CD4-positive, alpha-beta T cell treated with Interferon alpha-2 for 1 hour (primary cell): ENCODE measurements around the gene CPAMD8.

Experiments used
- DNase-seq, 2 donors: peaks; one replicate each; pipeline ENCODE4 v3.0.0-alpha.2; 2020 to 2022

The CPAMD8 gene

DNA sequence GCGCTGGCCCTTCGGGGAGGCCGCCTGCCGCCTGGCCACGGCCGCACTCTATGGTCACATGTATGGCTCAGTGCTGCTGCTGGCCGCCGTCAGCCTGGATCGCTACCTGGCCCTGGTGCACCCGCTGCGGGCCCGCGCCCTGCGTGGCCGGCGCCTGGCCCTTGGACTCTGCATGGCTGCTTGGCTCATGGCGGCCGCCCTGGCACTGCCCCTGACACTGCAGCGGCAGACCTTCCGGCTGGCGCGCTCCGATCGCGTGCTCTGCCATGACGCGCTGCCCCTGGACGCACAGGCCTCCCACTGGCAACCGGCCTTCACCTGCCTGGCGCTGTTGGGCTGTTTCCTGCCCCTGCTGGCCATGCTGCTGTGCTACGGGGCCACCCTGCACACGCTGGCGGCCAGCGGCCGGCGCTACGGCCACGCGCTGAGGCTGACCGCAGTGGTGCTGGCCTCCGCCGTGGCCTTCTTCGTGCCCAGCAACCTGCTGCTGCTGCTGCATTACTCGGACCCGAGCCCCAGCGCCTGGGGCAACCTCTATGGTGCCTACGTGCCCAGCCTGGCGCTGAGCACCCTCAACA is 136.6 kb downstream of the CPAMD8 start:
- DNase-seq = no peak

GRCh38 chr19:16889366-16889882 is 137.2 kb downstream of the CPAMD8 start:
- DNase-seq = no peak

DNA sequence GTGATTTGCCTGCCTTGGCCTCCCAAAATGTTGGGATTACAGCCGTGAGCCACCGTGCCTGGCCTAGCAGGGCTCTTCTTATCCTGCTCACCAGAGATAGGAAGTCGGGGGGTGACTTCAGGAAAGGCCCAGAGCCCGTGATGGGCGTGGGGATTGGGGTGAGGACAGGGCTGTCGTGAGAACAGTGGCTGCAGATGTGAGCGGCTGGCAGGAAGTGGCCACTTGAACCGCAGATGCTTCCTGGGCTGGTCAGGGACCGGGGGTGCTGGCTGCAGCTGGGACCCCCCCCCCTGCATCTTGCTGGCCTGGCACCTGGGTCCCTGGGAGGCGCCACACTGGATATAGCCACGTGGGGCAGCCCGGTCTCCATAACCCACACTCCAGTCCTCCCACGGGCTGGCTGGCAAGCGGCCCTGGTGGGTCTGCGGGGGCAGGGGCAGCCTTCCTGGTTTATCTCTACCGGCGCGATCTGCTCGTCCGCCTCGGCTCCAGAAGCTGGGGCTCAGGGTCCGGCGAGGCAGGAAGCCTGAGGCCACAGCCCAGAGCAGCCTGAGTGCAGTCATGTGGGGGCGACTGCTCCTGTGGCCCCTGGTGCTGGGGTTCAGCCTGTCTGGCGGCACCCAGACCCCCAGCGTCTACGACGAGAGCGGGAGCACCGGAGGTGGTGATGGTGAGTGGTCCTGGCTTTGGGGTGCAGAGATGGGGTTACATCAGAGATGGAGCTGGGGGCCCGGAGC is 137.8 kb downstream of the CPAMD8 start, which contains the start of gene F2RL3:
Gene F2RL3 (plus strand): TSS at position 371 of the 737 bp plus-strand sequence. CDS start 191 bp downstream, at position 562.
- DNase-seq = no peak

GRCh38 chr19:16887353-16888265 is 139.0 kb downstream of the CPAMD8 start:
- DNase-seq = no peak

DNA sequence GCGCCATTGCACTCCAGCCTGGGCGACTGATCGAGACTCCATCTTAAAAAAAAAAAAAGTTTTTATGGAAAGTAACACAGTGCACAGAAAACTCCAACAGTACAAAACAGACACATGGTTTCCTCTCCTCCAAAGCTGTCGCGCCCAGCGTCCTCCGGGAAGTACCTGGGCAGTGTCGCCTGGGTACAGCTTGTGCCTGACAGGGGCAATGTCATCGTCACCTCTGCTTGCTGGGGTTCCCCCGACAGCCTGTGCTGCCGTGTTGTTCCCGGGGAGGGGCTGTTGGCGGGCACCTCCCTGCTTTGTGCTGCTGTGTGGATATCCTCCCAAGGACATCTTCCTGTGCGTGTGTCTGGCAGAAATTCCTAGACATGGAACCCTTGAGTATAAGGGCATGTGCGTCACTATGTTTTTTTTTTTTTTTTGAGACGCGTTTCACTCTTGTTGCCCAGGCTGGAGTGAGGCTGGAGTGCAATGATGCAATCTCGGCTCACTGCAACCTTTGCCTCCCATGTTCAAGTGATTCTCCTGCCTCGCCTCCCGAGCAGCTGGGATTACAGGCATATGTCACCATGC is 140.2 kb downstream of the CPAMD8 start:
- no peak for DNase-seq

DNA sequence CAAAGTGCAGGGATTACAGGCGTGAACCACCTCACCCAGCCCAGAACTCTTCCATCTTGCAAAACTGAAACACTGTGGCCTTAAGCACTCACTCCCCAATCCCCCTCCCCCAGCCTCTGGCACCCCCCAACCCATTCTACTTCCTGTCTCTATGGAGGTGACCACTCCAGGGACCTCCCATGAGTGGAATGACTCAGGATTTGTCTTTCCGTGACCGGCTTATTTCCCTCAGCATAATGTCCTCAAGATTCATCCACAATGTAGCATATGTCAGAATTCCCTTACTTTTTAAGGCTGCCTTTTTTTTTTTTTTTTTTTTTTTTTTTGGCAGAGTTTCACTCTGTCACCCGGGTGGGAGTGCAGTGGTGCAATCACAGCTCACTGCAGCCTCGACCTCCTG is 141.4 kb downstream of the CPAMD8 start:
- no peak for DNase-seq

- no peak for DNase-seq
Measured at GRCh38 chr19:16883522-16883921, 143.1 kb downstream of the CPAMD8 start.

DNA sequence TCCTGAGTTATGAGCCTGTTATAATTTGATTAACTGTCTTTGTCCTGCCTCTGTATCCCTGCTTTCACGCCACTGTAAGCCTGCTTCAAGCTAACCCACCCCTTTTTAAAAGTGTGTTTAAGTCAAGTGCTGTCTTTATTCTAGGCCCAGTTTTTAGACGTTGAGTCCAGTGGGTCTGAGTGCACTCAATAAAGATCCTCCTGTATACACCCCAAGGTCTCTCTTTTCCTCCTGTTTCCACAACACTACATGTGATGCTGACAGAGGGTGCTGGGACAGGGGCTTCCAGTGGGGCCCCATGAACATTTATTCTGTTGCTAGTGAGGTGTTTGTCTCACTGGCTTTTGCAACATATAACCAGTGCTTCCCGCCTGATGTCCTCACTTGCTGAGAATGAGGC is 144.5 kb downstream of the CPAMD8 start:
- DNase-seq = no peak

DNA sequence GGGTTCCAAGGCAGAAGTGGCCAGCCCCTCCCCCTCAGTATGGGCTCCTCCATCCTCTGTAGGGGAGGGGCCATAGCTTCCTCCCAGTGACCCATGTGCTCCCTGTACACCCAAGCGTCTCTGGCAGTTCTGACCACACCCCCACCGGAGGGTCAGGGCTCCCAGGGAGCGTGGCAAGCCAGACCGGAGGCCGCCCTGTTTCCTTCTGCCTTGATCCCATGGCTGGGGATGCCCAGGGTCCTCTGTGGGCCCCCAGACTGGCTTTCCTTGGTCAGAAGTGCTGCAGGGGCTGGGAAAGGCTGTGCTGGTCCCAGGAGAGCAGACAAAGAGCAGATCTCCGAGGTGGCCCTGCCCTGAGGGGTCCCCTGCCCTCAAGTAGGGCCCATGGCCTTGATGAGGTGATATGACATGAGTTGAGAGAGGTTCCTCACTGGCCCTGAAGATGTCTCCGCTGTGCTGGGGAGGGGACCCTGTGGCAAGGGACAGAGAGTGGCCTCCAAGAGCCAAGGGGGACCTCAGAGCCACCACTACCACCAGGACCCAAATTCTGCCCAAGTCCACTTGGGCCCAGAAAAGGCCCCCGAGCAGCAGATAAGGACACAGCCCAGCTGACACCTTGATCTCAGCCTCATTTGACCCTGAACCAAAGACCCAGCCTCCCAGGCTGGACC is 145.6 kb downstream of the CPAMD8 start:
- DNase-seq = no peak

DNA sequence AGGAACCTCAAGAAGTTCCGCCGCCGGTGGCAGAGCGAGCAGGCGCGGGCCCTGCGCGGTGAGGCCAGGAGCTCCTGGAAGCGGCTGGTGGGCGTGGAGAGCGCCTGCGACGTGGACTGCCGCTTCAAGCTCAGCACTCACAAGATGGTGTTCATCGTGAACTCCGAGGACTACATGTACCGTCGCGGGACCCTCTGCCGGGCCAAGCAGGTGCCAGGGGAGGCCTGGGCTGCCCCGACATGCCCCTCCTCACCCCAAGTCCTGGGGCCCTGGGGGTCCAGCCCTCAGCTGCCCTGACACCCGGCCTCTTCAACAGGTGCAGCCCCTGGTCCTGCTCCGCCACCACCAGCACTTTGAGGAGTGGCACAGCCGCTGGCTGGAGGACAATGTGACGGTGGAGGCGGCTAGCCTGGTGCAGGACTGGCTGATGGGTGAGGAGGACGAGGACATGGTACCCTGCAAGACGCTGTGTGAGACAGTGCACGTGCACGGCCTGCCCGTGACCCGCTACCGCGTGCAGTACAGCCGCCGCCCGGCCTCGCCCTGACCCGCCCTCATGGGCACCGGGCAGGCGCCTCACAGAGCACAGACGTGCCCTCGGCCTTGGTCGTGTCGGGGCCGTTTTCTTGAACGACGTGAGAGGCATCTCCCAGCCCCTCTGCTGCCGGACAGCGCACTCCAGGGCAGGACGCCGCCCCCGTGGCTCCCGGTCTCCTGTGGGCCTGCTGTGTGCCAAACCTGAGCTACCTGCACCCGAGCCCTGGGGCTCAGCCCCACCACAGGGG is 148.2 kb downstream of the CPAMD8 start:
- DNase-seq = no peak

DNA sequence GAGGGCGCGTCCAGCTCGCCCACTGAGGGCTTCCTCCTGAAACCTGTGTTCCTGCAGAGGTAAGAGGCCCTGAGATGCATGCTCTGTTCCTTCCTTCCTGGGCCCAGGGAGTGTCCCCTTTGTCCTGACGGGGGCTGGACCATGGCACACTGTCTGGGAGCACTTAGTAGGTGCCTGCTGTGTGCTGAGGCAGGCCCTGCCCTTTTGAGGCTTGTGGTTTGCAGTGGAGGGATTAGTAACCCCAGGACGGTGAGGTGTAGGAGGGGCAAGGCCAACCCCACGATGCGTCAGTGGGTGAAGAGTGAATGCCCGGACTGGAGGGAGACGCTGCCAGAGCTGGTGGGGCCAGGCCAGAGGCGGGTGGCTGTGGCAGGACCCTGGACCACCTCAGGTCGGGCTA is 149.0 kb downstream of the CPAMD8 start:
- DNase-seq = no peak

DNA sequence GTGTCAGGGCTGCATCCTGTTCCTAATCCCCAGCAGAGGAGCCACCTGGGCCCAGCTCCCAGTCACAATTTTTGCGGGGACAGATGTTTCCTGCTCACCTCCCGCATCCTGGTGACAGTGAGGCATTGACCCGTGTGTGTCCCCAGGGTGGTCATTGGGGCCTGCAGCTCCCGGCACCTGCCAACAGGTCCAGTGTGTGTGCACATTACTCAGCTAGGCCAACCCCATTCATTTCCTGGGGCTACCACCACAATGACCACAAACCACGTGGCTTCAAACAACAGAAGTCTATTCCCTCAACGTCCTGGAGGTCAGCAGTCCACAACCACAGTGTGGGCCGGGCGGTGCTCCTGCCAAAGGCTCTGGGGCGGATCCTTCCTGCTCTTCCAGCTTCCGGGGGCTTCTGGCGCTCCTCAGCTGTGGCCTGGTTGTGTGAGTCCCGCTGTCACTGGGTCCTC is 149.7 kb downstream of the CPAMD8 start:
- DNase-seq = no peak

DNA sequence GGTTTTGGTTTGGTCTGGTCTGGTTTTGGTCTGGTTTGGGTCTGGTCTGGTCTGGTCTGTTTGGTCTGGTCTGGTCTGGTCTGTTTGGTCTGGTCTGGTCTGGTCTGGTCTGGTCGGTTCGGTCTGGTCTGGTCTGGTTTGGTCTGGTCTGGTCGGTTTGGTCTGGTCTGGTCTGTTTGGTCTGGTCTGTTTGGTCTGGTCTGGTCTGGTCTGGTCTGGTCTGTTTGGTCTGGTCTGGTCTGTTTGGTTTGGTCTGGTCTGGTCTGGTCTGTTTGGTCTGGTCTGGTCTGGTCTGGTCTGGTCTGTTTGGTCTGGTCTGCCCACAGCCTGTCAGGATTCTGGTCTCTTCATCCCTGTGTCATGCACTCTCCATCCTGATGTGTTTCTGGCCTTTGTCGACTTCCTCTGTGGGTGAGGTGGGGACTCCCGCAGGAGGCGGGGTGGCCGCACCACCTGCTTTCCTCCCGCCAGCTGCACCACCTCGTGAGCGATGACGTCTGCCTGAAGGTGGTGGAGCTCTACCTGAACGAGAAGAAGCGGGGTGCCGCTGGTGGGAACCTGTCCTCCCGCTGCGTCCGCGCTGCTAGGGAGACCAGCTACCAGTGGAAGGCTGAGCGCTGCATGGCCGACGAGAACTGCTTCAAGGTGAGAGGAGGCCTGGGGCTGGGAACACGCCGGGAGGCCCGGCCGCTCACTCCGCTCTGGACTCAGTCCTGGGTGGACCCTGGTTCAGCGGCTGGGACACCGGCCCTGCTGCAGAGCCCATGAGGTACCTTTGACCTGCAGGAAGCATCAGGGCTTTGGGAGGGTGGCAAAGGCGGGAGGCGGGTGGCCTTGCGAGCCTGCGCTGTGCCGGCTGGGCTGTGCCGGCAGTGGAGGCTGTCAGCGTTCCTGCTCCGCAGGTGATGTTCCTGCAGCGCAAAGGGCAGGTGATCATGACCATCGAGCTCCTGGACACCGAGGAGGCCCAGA is 150.7 kb downstream of the CPAMD8 start:
- no peak for DNase-seq

GRCh38 chr19:16874978-16875299 is 151.7 kb downstream of the CPAMD8 start:
- peak in 1 of 2 donors; percentile 10 for DNase-seq

GRCh38 chr19:16874250-16874977 is 152.2 kb downstream of the CPAMD8 start:
- DNase-seq = peak in 1 of 2 donors; percentile 6

DNA sequence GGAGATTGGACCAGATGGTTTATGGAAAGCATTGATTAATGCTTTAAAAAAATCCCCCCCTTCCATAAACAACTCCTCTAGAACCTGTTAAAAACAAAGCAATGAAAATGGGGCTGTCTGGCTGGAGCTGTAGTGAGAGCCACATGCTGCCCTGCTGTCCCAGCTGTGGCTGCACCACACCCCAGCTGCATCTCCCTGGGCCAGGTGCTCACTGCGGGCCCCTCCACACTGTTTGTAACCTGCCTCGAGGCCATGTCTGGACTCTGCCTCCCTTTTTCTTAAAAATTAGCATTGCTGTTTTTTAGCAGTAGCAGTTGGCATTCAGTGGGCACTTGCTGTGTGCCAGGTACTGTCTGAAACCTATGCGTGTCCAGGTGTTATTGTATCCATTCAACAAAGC is 153.0 kb downstream of the CPAMD8 start:
- DNase-seq = no peak

DNA sequence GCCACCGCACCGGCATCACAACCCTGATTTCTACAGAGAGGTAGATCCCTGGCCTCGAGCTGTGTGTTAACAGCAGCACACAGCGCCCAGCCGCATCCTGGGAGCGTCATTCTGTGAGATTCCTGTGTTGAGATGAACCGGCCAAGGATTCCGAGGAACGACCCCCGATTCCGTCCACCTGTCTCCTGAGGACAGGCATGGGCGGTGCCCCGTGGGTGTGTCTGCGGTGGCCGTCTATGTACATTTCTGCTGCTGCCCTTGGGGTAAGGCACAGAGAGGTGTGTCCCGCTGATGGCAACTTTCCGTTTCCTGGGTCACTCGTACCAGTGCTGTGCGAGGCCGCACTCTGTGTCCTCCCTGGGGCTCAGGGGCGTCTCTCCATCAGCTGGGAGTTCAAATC is 153.9 kb downstream of the CPAMD8 start:
- DNase-seq = no peak

DNA sequence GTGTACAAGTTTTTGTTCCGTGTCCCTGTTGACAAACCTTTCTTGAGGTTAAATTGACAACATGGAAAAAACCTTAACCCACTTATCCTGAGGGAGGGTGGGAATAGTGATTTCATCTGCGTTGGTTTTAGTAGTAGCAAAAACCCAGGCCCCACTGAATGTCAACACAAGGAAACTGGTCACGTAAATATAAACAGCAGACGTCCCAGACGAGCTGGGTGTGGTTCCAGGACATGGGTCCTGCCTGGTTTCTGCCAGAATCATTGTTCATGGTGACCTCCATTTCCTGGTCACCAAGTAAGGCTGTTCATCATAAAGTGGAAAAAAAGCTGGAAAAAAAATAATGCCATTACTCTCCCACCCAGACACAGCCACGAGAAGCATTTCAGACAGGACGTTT is 154.7 kb downstream of the CPAMD8 start:
- DNase-seq = no peak

DNA sequence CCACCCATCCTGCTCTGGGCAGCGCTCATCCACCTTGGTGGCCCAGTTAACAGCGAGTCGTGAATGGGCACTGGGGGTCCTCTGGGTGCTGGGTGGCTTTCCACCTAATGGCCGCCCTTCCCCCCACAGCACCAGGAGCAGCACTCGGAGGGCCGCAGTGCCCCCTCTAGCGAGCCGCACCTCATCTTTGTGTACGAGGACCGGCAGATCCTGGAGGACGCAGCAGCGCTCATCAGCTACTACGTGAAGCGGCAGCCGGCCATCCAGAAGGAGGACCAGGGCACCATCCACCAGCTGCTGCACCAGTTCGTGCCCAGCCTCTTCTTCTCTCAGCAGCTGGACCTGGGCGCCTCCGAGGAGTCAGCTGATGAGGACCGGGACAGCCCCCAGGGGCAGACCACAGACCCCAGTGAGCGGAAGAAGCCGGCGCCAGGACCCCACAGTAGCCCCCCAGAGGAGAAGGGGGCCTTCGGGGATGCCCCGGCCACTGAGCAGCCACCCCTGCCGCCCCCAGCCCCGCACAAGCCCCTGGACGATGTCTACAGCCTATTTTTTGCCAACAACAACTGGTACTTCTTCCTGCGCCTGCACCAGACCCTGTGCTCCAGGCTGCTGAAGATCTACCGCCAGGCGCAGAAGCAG is 157.2 kb downstream of the CPAMD8 start:
- DNase-seq = no peak
